Fibroblast of lung (primary cell): ENCODE results near the gene MMP11. TPM values are rescaled to one million over a fixed set of nuclear protein-coding genes. Genes with fewer than 3 reads are reported as not detected.
A peak's percentile ranks its signal among the peaks of the same experiment; 100 is the strongest.

ENCODE experiments used
- DNase-seq, 2 donors: peaks; one replicate each; pipeline versions ENCODE4 v3.0.0 to v3.0.0-alpha.2; 2010; ENCODE audit warnings: low read depth in 2 of 2
- H2AFZ ChIP-seq: 2 replicates; pipeline ENCODE4 v1.5.1; 2012; ENCODE audit warnings: low read length, control low read depth, inconsistent platforms
- H3K27ac ChIP-seq: 2 replicates; pipeline ENCODE4 v1.5.1; 2011; ENCODE audit warnings: low read length, control low read depth; ENCODE audit not compliant: insufficient read depth
- H3K27me3 ChIP-seq: 2 replicates; pipeline ENCODE4 v1.5.1; 2011; ENCODE audit warnings: mild to moderate bottlenecking, low read length; ENCODE audit not compliant: control insufficient read depth, insufficient read depth
- H3K36me3 ChIP-seq: 2 replicates; pipeline ENCODE4 v1.5.1; 2011; ENCODE audit warnings: low read length; ENCODE audit not compliant: control insufficient read depth, insufficient read depth
- H3K4me1 ChIP-seq: 2 replicates; pipeline ENCODE4 v1.5.1; 2011; ENCODE audit warnings: low read length; ENCODE audit not compliant: control insufficient read depth, insufficient read depth; ENCODE audit errors: extremely low read depth
- H3K4me2 ChIP-seq: 2 replicates; pipeline ENCODE4 v1.5.1; 2011; ENCODE audit warnings: low read length, control low read depth; ENCODE audit not compliant: insufficient read depth; ENCODE audit errors: extremely low read depth
- H3K4me3 ChIP-seq, 4 experiments: fragments of 200-600 bp in 1 of 4; sonication (generic) in 1 of 4; replicated peaks in 1 of 4; 2 replicates each; pipeline ENCODE4 v1.5.1; 2011 to 2016; ENCODE audit warnings: low read length in 4 of 4, low read depth in 3 of 4, mild to moderate bottlenecking in 3 of 4, control low read depth in 2 of 4, inconsistent platforms in 1 of 4, mixed read lengths in 1 of 4; ENCODE audit not compliant: insufficient read depth in 1 of 4; ENCODE audit errors: control extremely low read depth in 1 of 4
- H3K79me2 ChIP-seq: 2 replicates; pipeline ENCODE4 v1.5.1; 2012; ENCODE audit warnings: mild to moderate bottlenecking, low read length, inconsistent platforms; ENCODE audit not compliant: control insufficient read depth, insufficient read depth
- H3K9ac ChIP-seq: 2 replicates; pipeline ENCODE4 v1.5.1; 2011; ENCODE audit warnings: mild to moderate bottlenecking, low read length, control low read depth; ENCODE audit not compliant: insufficient read depth
- H3K9me3 ChIP-seq: 2 replicates; pipeline ENCODE4 v1.5.1; 2012; ENCODE audit warnings: low read depth, low read length; ENCODE audit not compliant: control insufficient read depth, insufficient read depth
- H4K20me1 ChIP-seq: 2 replicates; pipeline ENCODE4 v1.5.1; 2011; ENCODE audit warnings: low read length; ENCODE audit not compliant: control insufficient read depth, insufficient read depth; ENCODE audit errors: extremely low read depth
- CTCF ChIP-seq, 2 donors: IDR thresholded peaks in 1 of 2; conservative IDR thresholded peaks in 1 of 2; 1 replicate in 1 of 2; 2 replicates in 1 of 2; pipeline ENCODE4 v1.5.1; 2011 to 2012; ENCODE audit warnings: low read length in 2 of 2, control low read depth in 1 of 2, inconsistent platforms in 1 of 2, low read depth in 1 of 2, mild to moderate bottlenecking in 1 of 2
- EZH2 ChIP-seq: IDR thresholded peaks from 2 replicates; pipeline ENCODE4 v1.5.1; 2012; ENCODE audit warnings: low read length, control low read depth, mild to moderate bottlenecking; ENCODE audit errors: missing control alignments
- polyA plus RNA-seq, 2 donors: library from polyadenylated mRNA; depleted of rRNA in 1 of 2; stranded (reverse) in 1 of 2; unstranded in 1 of 2; fragments of >200 nt; gene quantifications; 2 replicates each; pipeline ENCODE4 v1.2.1, GENCODE V29; 2011 to 2012; ENCODE audit warnings: missing spikeins in 1 of 2
- total RNA-seq: library from RNA; depleted of rRNA; stranded (reverse); fragments of >200 nt; gene quantifications from 2 replicates; pipeline ENCODE4 v1.2.1, GENCODE V29; 2014

Gene MMP11
- total and polyA plus RNA-seq, 2 donors (not counting 1 experiment from before 2014, with no cell fraction given), result 4.5 to 8.8 TPM

- Histone ChIP-seq H3K4me3 (no peak overlapping the region), H3K27me3 (no peaks in the 10 kb centered on the region), H3K79me2 (peaks cover 8% of the 10 kb centered on the region), H3K36me3 (peaks cover 27% of the 10 kb centered on the region), H3K9ac (no peak overlapping the region), H4K20me1 (no peaks in the 10 kb centered on the region), H3K4me2 (no peak overlapping the region), H3K9me3 (no peaks in the 10 kb centered on the region), H3K27ac (no peak overlapping the region), H3K4me1 (peaks cover 4% of the 10 kb centered on the region), H2AFZ (no peak overlapping the region)
- TF ChIP-seq CTCF (conservative IDR thresholded peaks at IDR 0.05 in 1 of 2, IDR thresholded peaks at IDR 0.05 in 1 of 2; ENCODE audit: low read depth in 1 of 2, low read length in 2 of 2), result no peak
- TF ChIP-seq EZH2, result no peak
- DNase-seq, result no peak
These were observed 56.4 kb downstream of the MMP11 start for GRCh38 chr22:23828800-23829680.

GRCh38 chr22:23829845-23830372 is 57.3 kb downstream of the MMP11 start:
- Histone ChIP-seq H4K20me1 (no peaks in the 10 kb centered on the region), H3K9ac (no peak overlapping the region), H3K4me2 (no peak overlapping the region), H3K27ac (no peak overlapping the region), H3K4me1 (peaks cover 4% of the 10 kb centered on the region), H3K36me3 (peaks cover 27% of the 10 kb centered on the region), H2AFZ (no peak overlapping the region), H3K4me3 (no peak overlapping the region), H3K9me3 (no peaks in the 10 kb centered on the region), H3K79me2 (peaks cover 8% of the 10 kb centered on the region), H3K27me3 (no peaks in the 10 kb centered on the region)
- DNase-seq, result peak; percentile 81 to 94
- TF ChIP-seq EZH2 (no peak), CTCF (conservative IDR thresholded peaks at IDR 0.05 in 1 of 2, IDR thresholded peaks at IDR 0.05 in 1 of 2; ENCODE audit: low read depth in 1 of 2, low read length in 2 of 2) (no peak)

- Histone ChIP-seq H3K27ac (no peak overlapping the region), H3K4me1 (peaks cover 4% of the 10 kb centered on the region), H3K36me3 (peaks cover 28% of the 10 kb centered on the region)
These were observed 58.6 kb downstream of the MMP11 start for GRCh38 chr22:23831261-23831660.

More at GRCh38 chr22:23831261-23831660, 58.6 kb downstream of the MMP11 start:
- no peaks in the 10 kb centered on the region for H3K9me3 ChIP-seq
- H3K79me2 ChIP-seq, result peaks cover 8% of the 10 kb centered on the region
- no peak overlapping the region for H3K4me3 ChIP-seq
- TF ChIP-seq EZH2 (no peak), CTCF (conservative IDR thresholded peaks at IDR 0.05 in 1 of 2, IDR thresholded peaks at IDR 0.05 in 1 of 2; ENCODE audit: low read depth in 1 of 2, low read length in 2 of 2) (no peak)
- no peak overlapping the region for H2AFZ ChIP-seq
- H3K9ac ChIP-seq, result no peak overlapping the region
- H4K20me1 ChIP-seq, result no peaks in the 10 kb centered on the region
- no peak overlapping the region for H3K4me2 ChIP-seq
- no peak for DNase-seq
- H3K27me3 ChIP-seq, result no peaks in the 10 kb centered on the region
